ENCODE data around the gene TDRD6.

Gene TDRD6

DNA sequence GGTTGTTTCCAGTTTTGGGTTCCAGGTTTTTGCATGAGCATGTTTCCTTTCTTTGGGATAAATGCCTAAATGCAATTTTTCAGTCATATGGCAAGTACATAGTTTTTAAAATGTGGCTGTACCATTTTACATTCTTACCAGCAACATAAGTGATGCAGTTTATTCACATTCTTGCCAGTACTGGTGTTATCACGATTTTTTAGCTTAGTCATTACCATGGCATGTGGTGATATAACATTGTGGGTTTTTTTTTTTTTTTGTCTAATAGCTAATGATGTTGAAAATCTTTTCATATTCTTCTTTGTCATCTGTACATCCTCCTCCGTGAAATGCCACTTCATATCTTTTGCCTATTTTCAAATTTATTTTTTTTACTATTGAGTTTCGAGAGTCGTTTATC is 2.9 kb upstream of the TDRD6 start:
- DNase-seq = no peak

DNA sequence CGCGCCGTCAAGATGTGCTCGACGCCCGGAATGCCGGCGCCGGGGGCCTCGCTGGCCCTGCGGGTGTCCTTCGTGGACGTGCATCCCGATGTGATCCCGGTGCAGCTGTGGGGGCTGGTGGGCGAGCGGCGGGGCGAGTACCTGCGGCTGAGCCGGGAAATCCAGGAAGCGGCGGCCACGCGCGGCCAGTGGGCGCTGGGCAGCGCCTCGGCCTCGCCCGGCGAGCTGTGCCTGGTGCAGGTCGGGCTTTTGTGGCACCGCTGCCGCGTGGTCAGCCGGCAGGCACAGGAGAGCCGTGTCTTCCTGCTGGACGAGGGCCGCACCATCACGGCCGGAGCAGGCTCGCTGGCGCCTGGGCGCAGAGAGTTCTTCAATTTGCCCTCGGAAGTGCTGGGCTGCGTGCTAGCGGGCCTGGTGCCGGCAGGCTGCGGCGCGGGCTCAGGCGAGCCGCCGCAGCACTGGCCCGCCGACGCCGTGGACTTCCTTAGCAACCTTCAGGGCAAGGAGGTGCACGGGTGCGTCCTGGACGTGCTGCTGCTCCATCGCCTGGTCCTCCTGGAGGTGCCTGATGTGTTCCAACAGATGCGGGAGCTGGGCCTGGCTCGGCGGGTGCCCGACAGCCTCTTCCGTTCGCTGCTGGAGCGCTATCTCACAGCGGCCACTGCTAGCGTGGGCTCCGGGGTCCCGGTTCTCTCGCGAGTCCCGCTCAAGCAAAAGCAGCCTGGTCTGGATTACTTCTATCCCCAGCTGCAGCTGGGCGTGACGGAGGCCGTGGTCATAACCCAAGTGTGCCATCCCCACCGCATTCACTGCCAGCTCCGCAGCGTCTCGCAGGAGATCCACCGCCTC is 656 bp downstream of the TDRD6 start:
- no peak for DNase-seq

DNA sequence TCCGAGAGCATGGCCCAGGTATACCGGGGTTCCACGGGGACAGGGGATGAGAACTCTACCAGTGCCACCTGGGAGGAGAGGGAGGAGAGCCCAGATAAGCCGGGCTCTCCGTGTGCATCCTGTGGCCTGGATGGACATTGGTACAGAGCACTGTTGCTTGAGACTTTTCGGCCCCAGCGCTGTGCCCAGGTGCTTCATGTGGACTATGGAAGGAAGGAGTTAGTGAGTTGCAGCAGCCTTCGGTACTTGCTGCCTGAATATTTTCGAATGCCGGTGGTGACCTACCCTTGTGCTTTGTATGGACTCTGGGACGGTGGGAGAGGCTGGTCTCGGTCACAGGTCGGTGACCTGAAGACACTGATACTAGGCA is 1.3 kb downstream of the TDRD6 start:
- no peak for DNase-seq

DNA sequence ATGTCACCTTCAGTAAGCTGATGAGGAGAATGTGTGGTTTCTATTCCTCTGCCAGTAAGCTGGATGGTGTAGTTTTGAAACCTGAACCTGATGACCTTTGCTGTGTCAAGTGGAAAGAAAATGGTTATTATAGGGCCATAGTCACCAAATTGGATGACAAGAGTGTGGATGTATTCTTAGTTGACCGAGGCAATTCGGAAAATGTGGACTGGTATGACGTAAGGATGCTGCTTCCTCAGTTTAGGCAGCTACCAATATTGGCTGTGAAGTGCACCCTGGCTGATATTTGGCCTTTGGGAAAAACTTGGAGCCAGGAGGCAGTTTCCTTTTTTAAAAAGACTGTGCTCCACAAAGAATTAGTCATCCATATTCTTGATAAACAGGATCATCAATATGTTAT is 2.0 kb downstream of the TDRD6 start:
- DNase-seq = no peak

DNA sequence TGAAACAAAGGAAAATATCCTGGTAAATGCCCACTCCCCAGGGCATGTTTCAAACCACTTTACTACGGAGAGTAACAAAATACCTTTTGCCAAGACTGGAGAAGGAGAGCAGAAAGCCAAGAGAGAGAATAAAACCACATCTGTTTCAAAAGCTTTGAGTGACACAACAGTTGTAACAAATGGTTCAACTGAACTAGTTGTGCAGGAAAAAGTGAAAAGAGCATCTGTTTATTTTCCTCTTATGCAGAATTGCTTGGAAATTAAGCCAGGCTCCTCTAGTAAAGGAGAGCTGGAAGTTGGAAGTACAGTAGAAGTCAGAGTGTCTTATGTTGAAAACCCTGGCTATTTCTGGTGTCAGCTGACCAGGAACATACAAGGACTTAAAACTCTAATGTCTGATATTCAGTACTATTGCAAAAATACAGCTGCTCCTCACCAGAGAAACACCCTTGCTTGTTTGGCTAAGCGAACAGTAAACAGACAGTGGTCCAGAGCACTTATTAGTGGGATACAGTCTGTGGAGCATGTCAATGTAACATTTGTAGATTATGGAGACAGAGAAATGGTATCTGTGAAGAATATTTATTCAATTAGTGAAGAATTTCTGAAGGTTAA is 2.6 kb downstream of the TDRD6 start:
- DNase-seq = no peak

DNA sequence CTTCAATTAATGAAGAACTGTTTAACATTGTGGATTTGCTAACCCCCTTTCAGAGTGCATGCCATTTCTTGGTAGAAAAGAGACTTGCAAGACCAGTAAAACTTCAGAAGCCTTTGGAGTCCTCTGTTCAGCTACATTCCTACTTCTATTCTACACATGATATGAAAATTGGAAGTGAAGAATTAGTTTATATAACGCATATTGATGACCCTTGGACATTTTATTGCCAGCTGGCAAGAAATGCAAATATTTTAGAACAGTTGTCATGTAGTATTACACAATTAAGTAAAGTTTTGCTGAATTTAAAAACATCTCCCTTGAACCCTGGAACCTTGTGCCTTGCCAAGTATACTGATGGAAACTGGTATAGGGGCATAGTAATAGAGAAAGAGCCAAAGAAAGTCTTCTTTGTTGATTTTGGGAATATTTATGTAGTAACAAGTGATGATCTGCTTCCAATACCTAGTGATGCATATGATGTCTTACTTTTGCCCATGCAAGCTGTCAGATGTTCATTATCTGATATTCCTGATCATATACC is 3.3 kb downstream of the TDRD6 start:
- DNase-seq = no peak

DNA sequence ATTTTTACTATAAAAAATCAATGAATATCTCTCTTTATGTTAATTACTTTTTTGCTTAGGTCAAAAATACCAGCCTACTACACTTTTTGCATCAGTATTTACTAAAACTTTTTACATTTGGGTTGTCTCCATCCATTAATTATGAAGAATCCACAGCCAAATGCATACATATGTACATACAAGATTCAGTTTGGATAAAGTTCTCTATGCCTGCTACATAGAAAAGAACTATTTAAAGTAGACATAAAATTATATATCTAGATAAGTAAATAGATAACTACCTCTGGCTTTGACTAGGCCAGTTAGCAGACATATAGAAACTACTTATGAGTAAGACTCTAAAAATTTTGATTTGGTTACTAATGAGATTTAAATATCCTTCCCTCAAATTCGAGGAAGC is 12.3 kb downstream of the TDRD6 start:
- no peak for DNase-seq

DNA sequence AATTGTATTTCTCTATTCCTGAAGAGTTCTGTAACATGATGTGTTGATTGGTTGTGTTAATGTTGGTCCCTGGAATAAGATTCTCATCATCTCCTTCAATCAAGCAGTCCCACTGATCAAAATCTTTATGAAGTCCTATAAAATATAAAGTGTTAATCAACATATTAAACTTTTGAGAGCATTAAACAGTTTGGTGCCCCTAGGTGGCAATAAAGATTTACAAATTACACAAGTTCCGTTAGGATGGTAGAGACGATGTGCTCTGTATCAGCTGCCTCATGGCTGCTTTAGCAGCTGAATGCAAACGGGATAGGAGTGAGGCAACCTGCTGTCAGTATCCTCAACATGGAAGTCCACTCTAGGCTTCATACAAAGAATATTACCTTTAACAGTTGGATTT is 16.9 kb downstream of the TDRD6 start:
- DNase-seq = peak; percentile 4 to 9

DNA sequence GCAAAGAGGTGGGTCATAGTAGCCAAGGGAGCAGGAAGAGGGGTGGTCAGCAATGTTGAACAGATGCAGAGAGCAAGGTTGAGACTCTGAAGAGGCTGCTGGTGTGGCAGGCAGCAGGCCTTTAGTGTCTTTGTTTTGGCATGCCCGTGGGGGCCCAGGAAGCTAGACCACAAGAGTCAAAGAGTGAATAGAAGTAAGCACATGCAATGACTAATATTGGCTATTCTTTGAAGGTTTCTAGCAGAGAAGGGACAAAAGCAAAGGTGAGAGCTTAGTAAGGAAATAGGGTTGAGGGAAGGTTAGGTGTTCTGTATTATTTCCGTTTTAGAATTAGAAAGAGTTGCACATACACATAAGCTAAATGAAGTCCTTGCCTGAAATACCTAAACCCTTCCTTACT is 18.8 kb downstream of the TDRD6 start:
- no peak for DNase-seq

DNA sequence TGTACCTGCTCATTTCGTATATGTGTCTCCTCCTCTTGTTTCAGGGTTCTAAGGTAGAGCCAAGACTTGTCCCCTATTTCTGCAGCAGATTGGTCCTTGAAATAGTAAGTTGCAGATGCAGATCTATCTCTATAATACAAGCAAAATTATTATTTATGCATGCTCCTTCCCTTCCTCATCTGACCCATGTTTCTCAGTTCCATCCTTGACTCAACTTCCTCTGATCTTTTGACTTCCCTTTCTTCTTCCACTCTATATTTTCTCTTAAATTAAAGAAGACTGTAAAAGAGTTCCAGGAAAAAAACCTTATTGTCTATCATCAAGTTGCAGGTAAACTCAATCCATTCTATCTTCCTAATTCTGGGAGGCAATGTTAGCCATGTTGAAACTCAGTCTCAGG is 23.8 kb downstream of the TDRD6 start:
- DNase-seq = no peak

DNA sequence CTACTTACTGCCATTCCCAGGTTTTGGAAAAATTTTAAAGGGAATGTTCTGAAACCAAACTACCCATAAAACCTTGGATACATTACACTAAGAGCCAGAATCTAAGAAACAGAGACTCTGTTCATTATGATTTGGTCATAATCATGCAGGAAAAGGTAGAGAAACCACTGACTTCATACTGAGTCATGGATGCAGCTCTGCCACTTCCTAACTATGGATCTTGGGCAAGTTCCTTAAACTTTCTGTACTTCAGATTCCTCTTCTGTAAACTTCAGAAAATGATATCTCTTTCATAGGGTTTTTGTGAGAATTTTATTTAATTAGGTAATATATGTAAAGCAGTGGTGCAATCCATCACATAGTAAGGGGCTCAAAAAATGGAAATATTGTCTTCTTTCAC is 27.5 kb downstream of the TDRD6 start:
- DNase-seq = no peak

DNA sequence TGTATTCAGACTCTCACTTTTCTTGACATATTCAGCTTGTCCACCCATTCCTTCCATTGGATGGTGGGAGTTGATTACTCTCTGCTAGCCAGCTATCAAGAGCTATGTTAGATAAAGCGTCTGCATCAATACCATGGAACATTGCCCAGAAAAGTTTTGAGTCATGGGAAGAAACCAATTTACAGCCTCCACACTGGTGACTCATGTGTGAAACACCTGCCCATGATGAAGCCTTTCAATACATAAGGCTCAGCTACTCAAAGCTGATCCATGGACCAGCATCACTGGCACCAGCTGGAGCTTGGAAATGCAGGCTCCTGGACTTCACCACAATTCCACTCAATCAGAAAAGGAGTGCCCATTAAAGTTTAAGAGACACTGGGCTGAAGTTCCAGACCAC is 31.4 kb downstream of the TDRD6 start:
- DNase-seq = peak; percentile 8 to 9

DNA sequence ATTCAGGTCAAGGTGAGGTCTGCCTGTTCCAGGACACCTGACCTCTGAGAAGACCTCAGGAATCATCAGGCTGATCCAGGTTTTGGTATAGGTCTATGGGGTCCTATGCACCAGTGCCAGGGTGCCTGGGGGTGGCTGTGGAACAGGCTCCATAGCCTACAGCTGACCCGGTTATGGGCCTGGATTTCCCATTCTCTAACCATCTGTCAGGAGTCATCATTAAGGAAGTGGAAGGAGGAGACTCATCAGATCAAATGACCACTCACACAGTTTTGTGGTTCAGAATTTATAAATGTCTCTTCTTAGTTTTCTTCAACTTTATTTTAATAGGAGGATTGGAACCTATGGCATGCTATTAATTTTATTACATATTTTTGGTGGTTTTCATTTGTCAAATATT is 32.7 kb downstream of the TDRD6 start:
- DNase-seq = no peak

DNA sequence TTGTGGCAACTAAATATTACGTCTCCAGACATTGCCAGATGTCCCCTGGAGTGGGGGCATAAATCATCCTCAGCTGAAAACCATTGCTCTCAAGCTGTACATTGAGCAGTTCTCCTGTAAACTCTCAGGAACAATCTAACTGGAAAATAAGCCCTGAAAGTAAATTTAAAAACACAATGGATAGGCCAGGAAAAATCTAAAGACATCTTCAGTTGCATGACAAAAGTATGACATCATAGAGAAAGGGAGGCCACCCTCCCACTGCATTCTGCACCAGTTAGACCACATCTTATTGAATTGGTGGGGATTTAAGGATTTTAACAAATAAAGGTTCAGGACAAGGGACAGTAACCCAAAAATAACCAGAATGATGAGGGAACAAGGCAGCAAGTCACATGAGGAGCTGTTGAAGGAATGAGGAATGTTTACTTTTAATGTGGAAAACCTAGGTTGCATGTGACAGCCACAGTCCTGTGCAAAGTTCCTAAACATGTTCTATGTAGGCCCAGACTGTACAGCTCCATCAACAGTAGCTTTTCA is 42.2 kb downstream of the TDRD6 start:
- DNase-seq = no peak

DNA sequence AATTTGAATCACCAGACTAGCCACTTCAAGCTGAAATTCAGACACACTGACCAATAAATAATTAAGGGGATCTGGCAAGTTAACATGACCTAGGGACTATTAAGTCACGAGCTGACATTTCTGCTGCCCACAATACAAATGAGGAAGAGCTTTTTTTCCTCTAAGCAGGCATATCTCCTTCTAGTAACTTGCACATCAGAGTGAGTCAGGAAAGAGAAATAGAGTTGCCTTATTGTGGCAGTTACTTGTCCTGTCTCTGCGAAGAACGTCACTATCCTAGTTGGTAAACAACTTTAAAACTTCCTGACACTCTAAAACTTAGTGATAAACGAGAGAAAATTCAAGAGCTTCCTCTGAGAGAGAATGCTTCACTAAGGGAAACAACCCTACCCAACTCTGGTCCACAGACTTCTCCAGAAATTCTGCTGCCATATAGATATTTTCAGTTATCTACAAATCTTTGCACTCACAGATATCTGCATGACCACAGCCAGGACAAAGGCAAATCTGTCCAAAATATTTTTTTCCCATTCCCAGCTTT is 43.3 kb downstream of the TDRD6 start:
- DNase-seq = no peak

DNA sequence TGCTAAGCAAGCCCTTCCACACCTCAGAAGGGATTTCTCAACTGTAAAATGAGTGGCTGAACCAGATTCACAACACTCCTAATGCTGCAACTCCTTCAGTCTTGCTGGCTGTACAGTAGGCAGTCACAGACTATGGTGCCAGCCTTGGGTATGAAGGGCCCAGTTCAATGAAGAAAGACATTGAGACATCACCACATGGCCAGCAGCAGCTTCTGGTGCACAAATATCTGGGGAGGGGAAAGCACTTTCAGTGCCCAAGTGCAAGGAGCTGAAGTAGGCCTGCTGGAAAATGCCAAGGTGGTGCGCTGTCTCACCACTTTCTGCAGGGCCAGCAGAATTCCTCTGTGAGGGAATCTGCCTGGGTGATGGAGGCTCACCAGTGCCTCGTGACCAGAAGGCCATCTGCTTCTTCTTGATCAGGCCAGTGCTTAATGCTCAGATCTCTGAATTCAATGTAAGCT is 45.7 kb downstream of the TDRD6 start:
- DNase-seq = no peak

DNA sequence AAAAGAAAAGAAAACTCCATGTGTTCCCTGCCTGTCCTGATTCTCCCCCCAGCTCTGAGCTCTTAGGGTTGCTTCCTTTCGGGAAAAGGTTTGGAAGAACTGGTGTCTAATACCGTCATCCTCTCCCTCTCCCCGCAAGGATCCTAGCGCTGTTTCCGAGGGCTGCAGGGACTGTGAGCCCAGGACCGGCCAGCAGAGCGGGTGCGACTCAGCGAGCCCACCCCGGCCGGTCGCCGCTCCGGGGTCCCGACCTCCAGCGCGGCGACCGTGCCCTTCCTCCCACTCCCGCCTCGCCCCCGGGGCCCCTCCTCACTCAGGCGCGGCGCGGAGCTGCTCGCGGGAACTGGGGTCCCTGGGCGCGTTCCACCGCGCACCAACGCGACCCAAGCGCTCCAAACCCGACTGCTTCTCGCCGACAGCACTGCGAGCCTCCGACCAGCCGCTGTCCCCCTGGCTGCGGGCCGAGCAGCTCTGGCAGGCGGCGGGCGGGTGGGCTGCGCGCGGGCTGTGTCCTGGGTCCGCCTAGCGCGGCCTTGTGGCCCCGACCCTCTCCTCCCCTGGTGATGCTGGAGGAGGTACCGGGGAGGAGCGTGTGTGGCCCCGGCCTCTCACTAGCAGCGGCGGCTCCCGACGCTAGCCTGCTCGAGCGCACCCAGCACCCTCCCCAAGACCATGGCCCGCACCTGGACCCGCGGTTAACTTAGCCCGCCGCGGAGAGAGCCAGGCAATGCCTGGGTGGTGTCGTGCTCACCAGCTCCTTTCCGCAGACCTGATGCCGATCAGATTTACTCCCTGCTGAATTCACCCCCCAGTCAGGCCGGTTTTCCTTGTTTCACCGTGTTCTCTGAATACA is 47.4 kb downstream of the TDRD6 start, which contains the start of gene PLA2G7:
Gene PLA2G7, minus strand, starts transcription at position 509 of the 853 bp plus-strand sequence. CDS start 12,484 bp downstream, outside the sequence.
- DNase-seq = no peak

DNA sequence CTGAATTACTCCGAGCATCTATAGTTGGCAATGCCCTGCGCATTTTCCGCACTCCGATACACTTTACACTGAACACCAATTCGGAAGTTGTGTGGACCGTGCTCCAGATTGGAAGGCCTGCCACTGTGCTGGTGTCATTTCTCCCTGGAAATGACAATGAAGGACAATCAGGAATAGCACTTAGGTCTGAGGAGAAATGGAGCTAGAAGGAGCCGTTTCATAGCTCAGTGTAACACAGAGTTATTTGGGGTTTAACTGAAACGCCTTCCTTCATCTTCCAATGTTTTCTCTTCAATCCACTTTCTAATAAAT is 48.0 kb downstream of the TDRD6 start:
- DNase-seq = no peak

DNA sequence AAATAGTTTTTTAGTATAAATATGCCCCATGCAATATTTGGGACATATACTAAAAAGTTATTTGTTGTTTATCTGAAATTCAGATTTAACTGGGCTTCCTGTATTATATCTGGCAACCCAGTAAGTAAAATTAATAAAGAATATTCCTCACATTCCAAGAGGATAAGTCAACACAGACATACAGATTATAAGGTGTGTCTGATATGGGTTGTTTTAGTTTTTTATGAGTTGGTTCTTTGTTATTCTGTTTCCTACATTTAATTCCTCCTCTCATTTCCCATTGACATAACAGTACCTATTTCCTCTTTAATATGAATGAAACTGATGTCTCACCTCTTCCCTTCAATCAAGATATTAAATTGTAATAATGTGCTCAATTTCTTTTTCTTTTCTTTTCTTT is 49.2 kb downstream of the TDRD6 start:
- DNase-seq = no peak

DNA sequence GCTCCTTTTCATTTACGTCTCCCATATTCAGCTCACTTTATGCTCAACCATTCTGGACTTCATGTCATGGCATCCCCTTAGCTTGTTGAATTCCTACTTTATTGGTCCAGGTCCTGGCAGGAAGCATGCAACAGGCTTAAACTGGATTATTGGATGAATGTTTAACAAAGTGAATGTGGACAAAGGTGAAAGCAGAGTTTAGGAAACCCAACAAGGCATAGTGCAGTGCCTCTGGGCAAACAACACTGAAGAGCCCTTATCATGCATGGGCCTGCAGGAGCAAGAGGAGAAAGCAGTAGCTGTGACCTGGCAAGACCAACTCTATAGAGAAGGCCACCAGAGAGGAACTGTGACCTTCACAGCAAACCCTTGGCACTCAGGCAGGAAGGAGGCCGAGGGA is 53.8 kb downstream of the TDRD6 start:
- DNase-seq = no peak

DNA sequence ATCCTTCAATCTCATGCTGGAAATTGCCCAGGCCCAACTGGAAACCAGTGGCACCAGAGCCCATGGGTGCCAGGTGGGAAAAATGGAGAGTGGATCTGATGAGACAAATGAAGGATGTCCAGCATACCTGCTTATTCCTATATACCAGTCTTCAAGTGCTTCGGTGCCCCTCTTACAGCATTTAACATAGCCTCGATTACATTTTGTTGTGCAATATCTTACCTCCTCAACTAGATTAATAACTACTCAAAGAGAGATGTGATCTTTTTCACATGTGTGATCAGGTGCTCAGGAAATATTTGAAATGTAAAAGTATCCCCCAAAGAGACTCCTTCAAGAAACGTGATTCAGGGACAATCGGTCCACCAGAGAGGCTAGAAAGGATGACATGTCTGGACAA is 54.2 kb downstream of the TDRD6 start:
- no peak for DNase-seq

DNA sequence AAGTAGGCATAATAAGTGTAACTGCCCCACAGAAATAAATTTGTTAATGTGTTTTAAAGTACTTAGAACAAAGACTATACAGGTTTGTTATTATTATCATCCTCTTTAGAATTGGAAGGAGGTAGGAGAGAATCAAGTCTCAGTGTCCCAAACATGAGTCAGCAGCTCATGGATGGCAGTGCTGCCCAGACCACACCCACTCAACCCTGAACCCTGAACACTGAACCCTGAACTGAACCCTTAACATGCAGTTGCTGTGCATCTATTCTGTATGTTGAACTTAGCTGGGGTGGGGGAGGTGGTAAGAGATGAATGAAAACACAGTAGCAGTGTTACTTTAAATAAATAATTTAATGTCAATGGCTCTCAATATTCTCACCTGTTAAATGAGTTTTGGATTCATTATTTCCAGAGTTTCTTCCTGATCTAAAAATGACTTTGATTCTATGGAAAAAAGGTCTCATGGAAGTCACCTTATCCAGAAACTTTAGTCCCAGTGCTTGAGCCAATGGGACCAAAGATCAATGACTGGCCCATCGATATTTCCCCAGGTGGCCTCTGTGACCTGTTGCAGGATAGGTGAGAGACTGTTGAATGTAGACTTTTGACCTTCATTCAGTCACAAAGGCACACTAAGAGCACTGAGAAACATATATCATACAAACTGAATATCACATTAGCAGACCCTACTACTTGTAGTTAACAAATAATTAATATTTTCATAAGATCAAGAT is 55.9 kb downstream of the TDRD6 start:
- DNase-seq = no peak
